ENCODE results near the gene KNDC1. TPM values are rescaled to one million over a fixed set of nuclear protein-coding genes. Genes with fewer than 3 reads are reported as not detected.

KNDC1 gene
- total RNA-seq, 1 experiment from 2014 or later, result 1.2 TPM

DNA sequence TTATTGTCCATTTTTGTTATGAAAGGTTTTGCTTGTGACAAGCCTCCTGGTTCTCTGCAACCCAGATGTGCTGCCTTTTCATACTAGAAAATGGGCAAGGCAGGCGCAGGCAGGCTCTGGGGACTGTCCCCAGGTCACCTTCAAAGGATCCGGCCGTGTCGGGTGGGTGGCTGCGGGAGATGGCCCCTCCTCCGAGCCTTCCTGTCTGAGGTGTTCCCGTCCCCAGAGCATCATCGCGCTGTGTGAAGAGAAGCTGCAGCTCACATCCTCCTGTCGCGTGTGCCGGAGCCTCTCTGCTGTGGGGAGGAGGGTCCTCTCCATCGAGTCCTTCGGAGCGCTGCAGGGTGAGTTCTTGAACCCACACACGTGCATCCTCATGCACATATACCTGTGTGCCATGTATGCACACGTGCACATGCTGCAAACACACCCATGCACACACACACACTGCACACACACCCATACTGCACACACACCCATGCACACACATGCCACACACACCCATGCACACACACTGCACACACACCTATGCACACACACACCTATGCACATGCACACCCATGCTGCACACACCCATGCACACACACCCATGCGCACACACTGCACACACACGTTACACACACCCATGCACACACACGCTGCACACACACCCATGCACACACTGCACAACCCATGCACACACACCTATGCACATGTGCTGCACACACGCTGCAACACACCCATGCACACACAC, 23.8 kb downstream of the KNDC1 start:
- H3K27ac Mint-ChIP-seq (ENCODE audit: unreplicated experiment), result no peak overlapping the region
- peaks cover 4% of the 10 kb centered on the region for H3K36me3 Mint-ChIP-seq (ENCODE audit: insufficient read depth, unreplicated experiment)
- no peak for DNase-seq
- H3K4me1 Mint-ChIP-seq (ENCODE audit: low read depth, unreplicated experiment), result no peaks in the 10 kb centered on the region
- TF ChIP-seq, protein P1, sequence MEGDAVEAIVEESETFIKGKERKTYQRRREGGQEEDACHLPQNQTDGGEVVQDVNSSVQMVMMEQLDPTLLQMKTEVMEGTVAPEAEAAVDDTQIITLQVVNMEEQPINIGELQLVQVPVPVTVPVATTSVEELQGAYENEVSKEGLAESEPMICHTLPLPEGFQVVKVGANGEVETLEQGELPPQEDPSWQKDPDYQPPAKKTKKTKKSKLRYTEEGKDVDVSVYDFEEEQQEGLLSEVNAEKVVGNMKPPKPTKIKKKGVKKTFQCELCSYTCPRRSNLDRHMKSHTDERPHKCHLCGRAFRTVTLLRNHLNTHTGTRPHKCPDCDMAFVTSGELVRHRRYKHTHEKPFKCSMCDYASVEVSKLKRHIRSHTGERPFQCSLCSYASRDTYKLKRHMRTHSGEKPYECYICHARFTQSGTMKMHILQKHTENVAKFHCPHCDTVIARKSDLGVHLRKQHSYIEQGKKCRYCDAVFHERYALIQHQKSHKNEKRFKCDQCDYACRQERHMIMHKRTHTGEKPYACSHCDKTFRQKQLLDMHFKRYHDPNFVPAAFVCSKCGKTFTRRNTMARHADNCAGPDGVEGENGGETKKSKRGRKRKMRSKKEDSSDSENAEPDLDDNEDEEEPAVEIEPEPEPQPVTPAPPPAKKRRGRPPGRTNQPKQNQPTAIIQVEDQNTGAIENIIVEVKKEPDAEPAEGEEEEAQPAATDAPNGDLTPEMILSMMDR (IDR thresholded peaks at IDR 0.05; ENCODE audit: unreplicated experiment), result no peak
- intact Hi-C loops (cut with micrococcal nuclease; ENCODE audit: unreplicated experiment), result no loop called here
- H3K27me3 Mint-ChIP-seq (ENCODE audit: unreplicated experiment), result no peaks in the 10 kb centered on the region
- no TSS peak for BruUV-seq (replicated peaks)
- H3K9me3 Mint-ChIP-seq (ENCODE audit: low read depth, unreplicated experiment), result no peaks in the 10 kb centered on the region
- CTCF ChIA-PET, result no interaction called here
- H3K4me3 Mint-ChIP-seq (ENCODE audit: low read depth, unreplicated experiment), result no peak overlapping the region

DNA sequence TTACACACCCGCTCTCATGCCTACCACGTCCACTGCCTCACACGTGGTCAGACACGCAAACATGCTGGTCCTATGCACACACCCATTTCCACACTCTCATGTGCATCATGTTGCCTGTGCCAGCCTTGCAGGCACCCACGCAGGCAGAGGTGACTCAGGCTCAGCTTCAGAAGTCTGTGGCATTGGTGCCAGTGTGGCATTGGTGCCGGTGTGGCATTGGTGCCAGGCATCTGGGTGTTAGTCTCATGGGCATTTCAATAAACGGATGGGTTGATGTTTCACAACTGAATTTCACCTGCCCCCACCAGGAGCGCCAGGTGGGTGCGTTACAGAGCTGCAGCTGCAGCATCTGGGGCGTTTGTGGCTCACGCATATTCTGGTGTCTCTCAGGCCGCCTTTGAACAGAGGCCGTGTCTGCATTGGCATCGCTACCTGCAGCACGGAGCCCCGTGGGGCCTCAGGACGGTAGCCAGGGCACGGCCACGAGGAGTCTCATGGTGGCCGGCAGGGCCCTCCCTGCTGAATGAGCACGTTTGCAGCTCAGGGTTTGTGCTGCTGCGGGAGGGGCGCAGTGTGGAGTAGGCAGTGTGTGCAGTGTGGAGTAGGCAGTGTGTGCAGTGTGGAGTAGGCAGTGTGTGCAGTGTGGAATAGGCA, 24.7 kb downstream of the KNDC1 start:
- H3K27me3 Mint-ChIP-seq (ENCODE audit: unreplicated experiment), result no peaks in the 10 kb centered on the region
- no peaks in the 10 kb centered on the region for H3K9me3 Mint-ChIP-seq (ENCODE audit: low read depth, unreplicated experiment)
- no peaks in the 10 kb centered on the region for H3K4me1 Mint-ChIP-seq (ENCODE audit: low read depth, unreplicated experiment)
- intact Hi-C loops (cut with micrococcal nuclease; ENCODE audit: unreplicated experiment), result no loop called here
- DNase-seq, result no peak
- TF ChIP-seq, protein P1 (IDR thresholded peaks at IDR 0.05; ENCODE audit: unreplicated experiment), result no peak
- H3K36me3 Mint-ChIP-seq (ENCODE audit: insufficient read depth, unreplicated experiment), result peaks cover 4% of the 10 kb centered on the region
- no peak overlapping the region for H3K27ac Mint-ChIP-seq (ENCODE audit: unreplicated experiment)
- H3K4me3 Mint-ChIP-seq (ENCODE audit: low read depth, unreplicated experiment), result no peak overlapping the region
- BruUV-seq (replicated peaks), result no TSS peak
- CTCF ChIA-PET, result no interaction called here

DNA sequence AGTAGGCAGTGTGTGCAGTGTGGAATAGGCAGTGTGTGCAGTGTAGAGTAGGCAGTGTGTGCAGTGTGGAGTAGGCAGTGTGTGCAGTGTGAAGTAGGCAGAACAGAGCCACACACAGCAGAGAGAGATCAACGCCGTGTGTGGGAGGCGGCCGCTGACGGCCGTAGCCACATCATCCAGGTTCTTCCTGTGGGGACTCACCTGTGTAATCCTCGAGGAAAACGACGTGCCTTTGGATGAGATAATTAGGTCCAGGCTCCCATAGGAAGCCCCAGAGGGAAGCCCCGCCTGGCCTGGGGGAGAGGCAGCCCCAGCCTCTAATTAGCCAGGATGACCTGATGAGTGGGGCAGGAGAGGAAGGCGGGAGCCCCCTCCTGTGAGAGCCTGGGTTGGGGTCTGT, 25.4 kb downstream of the KNDC1 start:
- H3K27me3 Mint-ChIP-seq (ENCODE audit: unreplicated experiment), result no peaks in the 10 kb centered on the region
- CTCF ChIA-PET, result no interaction called here
- H3K9me3 Mint-ChIP-seq (ENCODE audit: low read depth, unreplicated experiment), result no peaks in the 10 kb centered on the region
- peaks cover 4% of the 10 kb centered on the region for H3K36me3 Mint-ChIP-seq (ENCODE audit: insufficient read depth, unreplicated experiment)
- no peak overlapping the region for H3K4me3 Mint-ChIP-seq (ENCODE audit: low read depth, unreplicated experiment)
- H3K27ac Mint-ChIP-seq (ENCODE audit: unreplicated experiment), result no peak overlapping the region
- H3K4me1 Mint-ChIP-seq (ENCODE audit: low read depth, unreplicated experiment), result no peaks in the 10 kb centered on the region
- DNase-seq, result no peak
- intact Hi-C loops (cut with micrococcal nuclease; ENCODE audit: unreplicated experiment), result no loop called here
- BruUV-seq (replicated peaks), result no TSS peak
- TF ChIP-seq, protein P1 (IDR thresholded peaks at IDR 0.05; ENCODE audit: unreplicated experiment), result no peak

DNA sequence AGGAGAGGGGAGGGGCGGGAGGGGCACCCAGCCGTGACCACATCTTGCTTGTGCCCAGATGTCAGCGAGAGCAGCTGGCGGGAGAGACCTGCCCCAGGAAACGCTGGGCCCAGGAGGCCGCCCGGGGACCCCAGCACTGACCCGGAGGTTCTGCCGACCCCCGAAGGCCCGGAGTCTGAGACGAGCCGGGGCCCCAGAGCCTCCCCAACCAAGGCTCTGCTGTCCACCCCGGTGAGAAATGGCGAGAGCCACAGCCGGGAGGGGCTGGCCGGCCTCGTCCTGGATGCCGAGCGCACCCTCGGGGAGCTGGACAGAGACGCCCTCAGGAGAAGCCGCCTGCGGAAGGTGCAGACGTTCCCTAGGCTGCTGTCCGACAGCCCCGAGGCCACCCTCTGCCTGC, 25.9 kb downstream of the KNDC1 start:
- Mint-ChIP-seq H3K9me3 (ENCODE audit: low read depth, unreplicated experiment) (no peaks in the 10 kb centered on the region), H3K27ac (ENCODE audit: unreplicated experiment) (no peak overlapping the region), H3K27me3 (ENCODE audit: unreplicated experiment) (no peaks in the 10 kb centered on the region), H3K36me3 (ENCODE audit: insufficient read depth, unreplicated experiment) (peaks cover 4% of the 10 kb centered on the region), H3K4me1 (ENCODE audit: low read depth, unreplicated experiment) (no peaks in the 10 kb centered on the region), H3K4me3 (ENCODE audit: low read depth, unreplicated experiment) (no peak overlapping the region)
- intact Hi-C loops (cut with micrococcal nuclease; ENCODE audit: unreplicated experiment), result no loop called here
- TF ChIP-seq, protein P1 (IDR thresholded peaks at IDR 0.05; ENCODE audit: unreplicated experiment), result no peak
- no peak for DNase-seq
- no TSS peak for BruUV-seq (replicated peaks)
- CTCF ChIA-PET, result no interaction called here

All from Calu3 (cell line).